BE2C (cell line): ENCODE measurements around the gene ENTREP1.

Experiments used
- DNase-seq: peaks from one replicate; pipeline ENCODE4 v3.0.0-alpha.2; 2020
- H3K27me3 ChIP-seq: fragments of 250-450 bp; sonication (Bioruptor Pico); 2 replicates; pipeline ENCODE4 v1.5.1; 2020; ENCODE audit warnings: mild to moderate bottlenecking
- H3K36me3 ChIP-seq: fragments of 250-450 bp; sonication (Bioruptor Pico); 2 replicates; pipeline ENCODE4 v1.5.1; 2020; ENCODE audit warnings: mild to moderate bottlenecking
- H3K4me1 ChIP-seq: fragments of 250-450 bp; sonication (Bioruptor Pico); 2 replicates; pipeline ENCODE4 v1.5.1; 2020
- H3K4me3 ChIP-seq: 2 replicates; pipeline ENCODE4 v1.5.1; 2011; ENCODE audit warnings: low read depth, low read length
- H3K9me3 ChIP-seq: fragments of 250-450 bp; sonication (Bioruptor Pico); 2 replicates; pipeline ENCODE4 v1.5.1; 2020
- CTCF ChIP-seq: IDR thresholded peaks from 2 replicates; pipeline ENCODE4 v1.5.1; 2012; ENCODE audit warnings: mild to moderate bottlenecking, low read depth, low read length

The ENTREP1 gene

GRCh38 chr9:69339620-69340019, 14.6 kb downstream of the ENTREP1 start:
- no peak for DNase-seq
- H3K36me3 ChIP-seq, result no peaks in the 10 kb centered on the region
- H3K4me1 ChIP-seq, result no peaks in the 10 kb centered on the region
- no peak overlapping the region for H3K4me3 ChIP-seq
- no peaks in the 10 kb centered on the region; the same call in 1 of the 2 replicates for H3K27me3 ChIP-seq
- no peak for TF ChIP-seq CTCF
- no peaks in the 10 kb centered on the region for H3K9me3 ChIP-seq

GRCh38 chr9:69340631-69341030, 15.6 kb downstream of the ENTREP1 start:
- no peak for DNase-seq
- no peaks in the 10 kb centered on the region for H3K36me3 ChIP-seq
- H3K4me3 ChIP-seq, result no peak overlapping the region
- H3K4me1 ChIP-seq, result no peaks in the 10 kb centered on the region
- H3K27me3 ChIP-seq, result no peaks in the 10 kb centered on the region; the same call in 1 of the 2 replicates
- no peaks in the 10 kb centered on the region for H3K9me3 ChIP-seq
- no peak for TF ChIP-seq CTCF

GRCh38 chr9:69342769-69343168, 17.8 kb downstream of the ENTREP1 start:
- Histone ChIP-seq H3K36me3 (no peaks in the 10 kb centered on the region), H3K27me3 (no peaks in the 10 kb centered on the region; the same call in 1 of the 2 replicates), H3K9me3 (no peaks in the 10 kb centered on the region), H3K4me1 (no peaks in the 10 kb centered on the region), H3K4me3 (no peak overlapping the region)
- DNase-seq, result no peak
- no peak for TF ChIP-seq CTCF

- no peaks in the 10 kb centered on the region for H3K4me1 ChIP-seq
- no peak for TF ChIP-seq CTCF
- no peaks in the 10 kb centered on the region for H3K9me3 ChIP-seq
- DNase-seq, result no peak
- H3K36me3 ChIP-seq, result no peaks in the 10 kb centered on the region
- H3K27me3 ChIP-seq, result no peaks in the 10 kb centered on the region
- no peak overlapping the region for H3K4me3 ChIP-seq
These were observed 19.4 kb downstream of the ENTREP1 start for GRCh38 chr9:69344459-69344858.

GRCh38 chr9:69346596-69347390, 21.8 kb downstream of the ENTREP1 start:
- H3K36me3 ChIP-seq, result no peaks in the 10 kb centered on the region
- H3K4me3 ChIP-seq, result no peak overlapping the region
- H3K4me1 ChIP-seq, result no peaks in the 10 kb centered on the region
- no peak for TF ChIP-seq CTCF
- no peaks in the 10 kb centered on the region for H3K9me3 ChIP-seq
- no peak for DNase-seq
- no peaks in the 10 kb centered on the region; the same call in 1 of the 2 replicates for H3K27me3 ChIP-seq

GRCh38 chr9:69347607-69348006, 22.6 kb downstream of the ENTREP1 start:
- Histone ChIP-seq H3K9me3 (no peaks in the 10 kb centered on the region), H3K36me3 (no peaks in the 10 kb centered on the region), H3K4me1 (no peaks in the 10 kb centered on the region), H3K27me3 (no peaks in the 10 kb centered on the region; the same call in 1 of the 2 replicates), H3K4me3 (no peak overlapping the region)
- DNase-seq, result no peak
- TF ChIP-seq CTCF, result no peak
